ENCODE data around the gene ATP2B3. TPM values are rescaled to one million over a fixed set of nuclear protein-coding genes. Genes with fewer than 3 reads are reported as not detected.

The ATP2B3 gene
- total RNA-seq, 1 donor from 2014 or later = 0.83 TPM

DNA sequence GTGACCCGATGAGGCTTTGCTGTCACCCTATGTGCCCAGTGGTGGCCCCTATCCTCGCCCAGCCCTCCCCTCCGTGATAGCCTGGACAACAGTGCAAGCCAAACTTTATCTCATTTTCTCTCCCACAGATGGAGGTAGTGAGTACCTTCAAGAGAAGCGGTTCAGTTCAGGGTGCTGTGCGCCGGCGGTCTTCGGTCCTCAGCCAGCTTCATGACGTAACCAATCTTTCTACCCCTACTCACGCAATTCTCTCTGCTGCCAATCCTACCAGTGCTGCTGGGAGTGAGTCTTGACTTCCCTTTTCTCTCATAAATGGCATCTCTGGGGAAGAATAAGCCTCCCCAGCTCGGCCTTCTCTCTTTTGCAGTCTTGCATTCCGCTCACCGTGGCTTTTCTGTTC is 52.0 kb downstream of the ATP2B3 start:
- H3K4me1 Mint-ChIP-seq = no peaks in the 10 kb centered on the region
- TF ChIP-seq, protein P1, sequence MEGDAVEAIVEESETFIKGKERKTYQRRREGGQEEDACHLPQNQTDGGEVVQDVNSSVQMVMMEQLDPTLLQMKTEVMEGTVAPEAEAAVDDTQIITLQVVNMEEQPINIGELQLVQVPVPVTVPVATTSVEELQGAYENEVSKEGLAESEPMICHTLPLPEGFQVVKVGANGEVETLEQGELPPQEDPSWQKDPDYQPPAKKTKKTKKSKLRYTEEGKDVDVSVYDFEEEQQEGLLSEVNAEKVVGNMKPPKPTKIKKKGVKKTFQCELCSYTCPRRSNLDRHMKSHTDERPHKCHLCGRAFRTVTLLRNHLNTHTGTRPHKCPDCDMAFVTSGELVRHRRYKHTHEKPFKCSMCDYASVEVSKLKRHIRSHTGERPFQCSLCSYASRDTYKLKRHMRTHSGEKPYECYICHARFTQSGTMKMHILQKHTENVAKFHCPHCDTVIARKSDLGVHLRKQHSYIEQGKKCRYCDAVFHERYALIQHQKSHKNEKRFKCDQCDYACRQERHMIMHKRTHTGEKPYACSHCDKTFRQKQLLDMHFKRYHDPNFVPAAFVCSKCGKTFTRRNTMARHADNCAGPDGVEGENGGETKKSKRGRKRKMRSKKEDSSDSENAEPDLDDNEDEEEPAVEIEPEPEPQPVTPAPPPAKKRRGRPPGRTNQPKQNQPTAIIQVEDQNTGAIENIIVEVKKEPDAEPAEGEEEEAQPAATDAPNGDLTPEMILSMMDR (IDR thresholded peaks at IDR 0.05; ENCODE audit: unreplicated experiment) = no peak
- no peak overlapping the region for H3K4me3 Mint-ChIP-seq
- H3K27ac Mint-ChIP-seq = no peak overlapping the region
- no peaks in the 10 kb centered on the region for H3K36me3 Mint-ChIP-seq
- no peak for DNase-seq (ENCODE audit: low spot score in 2 of 2, unreplicated experiment in 2 of 2)
- peaks cover 7% of the 10 kb centered on the region for H3K9me3 Mint-ChIP-seq
- H3K27me3 Mint-ChIP-seq (ENCODE audit: low read depth) = no peaks in the 10 kb centered on the region

GRCh38 chrX:153571534-153571908 is 54.1 kb downstream of the ATP2B3 start:
- H3K27me3 Mint-ChIP-seq (ENCODE audit: low read depth) = no peaks in the 10 kb centered on the region
- DNase-seq (ENCODE audit: low spot score in 2 of 2, unreplicated experiment in 2 of 2) = no peak
- TF ChIP-seq, protein P1 (IDR thresholded peaks at IDR 0.05; ENCODE audit: unreplicated experiment) = no peak
- no peaks in the 10 kb centered on the region for H3K36me3 Mint-ChIP-seq
- no peaks in the 10 kb centered on the region for H3K4me1 Mint-ChIP-seq
- H3K4me3 Mint-ChIP-seq = no peak overlapping the region
- H3K9me3 Mint-ChIP-seq = peaks cover 7% of the 10 kb centered on the region
- no peak overlapping the region for H3K27ac Mint-ChIP-seq

GRCh38 chrX:153572601-153573000 is 55.2 kb downstream of the ATP2B3 start:
- H3K9me3 Mint-ChIP-seq = peaks cover 7% of the 10 kb centered on the region
- no peaks in the 10 kb centered on the region for H3K4me1 Mint-ChIP-seq
- DNase-seq (ENCODE audit: low spot score in 2 of 2, unreplicated experiment in 2 of 2) = no peak
- no peaks in the 10 kb centered on the region for H3K36me3 Mint-ChIP-seq
- H3K4me3 Mint-ChIP-seq = no peak overlapping the region
- no peaks in the 10 kb centered on the region for H3K27me3 Mint-ChIP-seq (ENCODE audit: low read depth)
- no peak overlapping the region for H3K27ac Mint-ChIP-seq
- TF ChIP-seq, protein P1 (IDR thresholded peaks at IDR 0.05; ENCODE audit: unreplicated experiment) = no peak

DNA sequence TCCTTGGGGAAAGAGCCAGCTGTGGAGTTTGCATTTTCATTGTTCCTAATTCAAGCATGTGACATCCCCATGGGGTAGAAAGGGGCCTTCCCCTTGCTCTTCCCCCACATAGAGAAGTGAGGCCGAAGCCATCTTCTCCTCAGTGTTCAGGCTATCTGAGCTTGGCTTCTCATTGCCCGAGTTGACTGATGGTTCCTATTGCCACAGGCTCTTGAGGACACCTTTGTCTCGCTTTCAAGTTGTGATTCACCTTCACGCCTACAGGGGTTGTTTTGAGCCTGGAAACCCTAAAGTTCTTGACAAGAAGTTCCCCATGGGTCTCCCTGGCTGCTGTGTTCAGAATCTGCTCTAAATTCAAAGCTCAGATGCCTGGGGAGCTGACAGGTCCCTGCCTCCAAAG is 56.5 kb downstream of the ATP2B3 start:
- Mint-ChIP-seq H3K27me3 (ENCODE audit: low read depth) (no peaks in the 10 kb centered on the region), H3K36me3 (no peaks in the 10 kb centered on the region), H3K27ac (no peak overlapping the region), H3K4me1 (peaks cover 8% of the 10 kb centered on the region), H3K9me3 (peaks cover 7% of the 10 kb centered on the region), H3K4me3 (no peak overlapping the region)
- TF ChIP-seq, protein P1 (IDR thresholded peaks at IDR 0.05; ENCODE audit: unreplicated experiment) = no peak
- DNase-seq (ENCODE audit: low spot score in 2 of 2, unreplicated experiment in 2 of 2) = no peak

GRCh38 chrX:153576239-153576870 is 58.9 kb downstream of the ATP2B3 start:
- TF ChIP-seq, protein P1 (IDR thresholded peaks at IDR 0.05; ENCODE audit: unreplicated experiment) = no peak
- H3K4me3 Mint-ChIP-seq = no peak overlapping the region
- H3K27me3 Mint-ChIP-seq (ENCODE audit: low read depth) = no peaks in the 10 kb centered on the region
- DNase-seq (ENCODE audit: low spot score in 2 of 2, unreplicated experiment in 2 of 2) = no peak
- H3K4me1 Mint-ChIP-seq = peaks cover 8% of the 10 kb centered on the region
- no peaks in the 10 kb centered on the region for H3K9me3 Mint-ChIP-seq
- no peaks in the 10 kb centered on the region for H3K36me3 Mint-ChIP-seq
- H3K27ac Mint-ChIP-seq = no peak overlapping the region

DNA sequence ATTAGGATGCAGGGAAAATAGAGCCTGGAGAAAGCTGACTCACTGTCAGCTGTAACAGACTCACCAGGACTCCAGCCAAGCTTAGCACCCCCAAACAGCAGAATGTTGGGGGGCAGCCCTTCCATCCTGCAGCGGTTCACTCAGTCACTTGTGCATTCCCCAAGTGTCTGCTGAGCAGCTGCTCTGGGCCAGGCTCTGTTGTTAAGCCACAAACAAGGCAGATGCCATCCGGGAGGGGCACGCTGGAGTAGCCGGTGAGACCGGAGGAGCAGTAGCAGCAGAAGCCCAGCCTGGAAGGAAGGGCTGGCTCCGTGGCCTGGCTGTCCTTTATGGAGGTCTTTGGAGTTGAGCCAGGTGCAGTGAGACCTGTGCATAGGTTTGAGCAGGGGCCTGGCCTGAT is 59.5 kb downstream of the ATP2B3 start:
- DNase-seq (ENCODE audit: low spot score in 2 of 2, unreplicated experiment in 2 of 2) = no peak
- Mint-ChIP-seq H3K27me3 (ENCODE audit: low read depth) (no peaks in the 10 kb centered on the region), H3K4me1 (peaks cover 8% of the 10 kb centered on the region), H3K36me3 (no peaks in the 10 kb centered on the region), H3K27ac (no peak overlapping the region), H3K4me3 (no peak overlapping the region), H3K9me3 (no peaks in the 10 kb centered on the region)
- TF ChIP-seq, protein P1 (IDR thresholded peaks at IDR 0.05; ENCODE audit: unreplicated experiment) = no peak
